ENCODE measurements around the gene RABAC1. TPM values are rescaled to one million over a fixed set of nuclear protein-coding genes. Genes with fewer than 3 reads are reported as not detected.

RABAC1 gene
- total and polyA plus RNA-seq, 2 of the 4 experiments (the other 2 are of a cell fraction): 117 to 276 TPM

DNA sequence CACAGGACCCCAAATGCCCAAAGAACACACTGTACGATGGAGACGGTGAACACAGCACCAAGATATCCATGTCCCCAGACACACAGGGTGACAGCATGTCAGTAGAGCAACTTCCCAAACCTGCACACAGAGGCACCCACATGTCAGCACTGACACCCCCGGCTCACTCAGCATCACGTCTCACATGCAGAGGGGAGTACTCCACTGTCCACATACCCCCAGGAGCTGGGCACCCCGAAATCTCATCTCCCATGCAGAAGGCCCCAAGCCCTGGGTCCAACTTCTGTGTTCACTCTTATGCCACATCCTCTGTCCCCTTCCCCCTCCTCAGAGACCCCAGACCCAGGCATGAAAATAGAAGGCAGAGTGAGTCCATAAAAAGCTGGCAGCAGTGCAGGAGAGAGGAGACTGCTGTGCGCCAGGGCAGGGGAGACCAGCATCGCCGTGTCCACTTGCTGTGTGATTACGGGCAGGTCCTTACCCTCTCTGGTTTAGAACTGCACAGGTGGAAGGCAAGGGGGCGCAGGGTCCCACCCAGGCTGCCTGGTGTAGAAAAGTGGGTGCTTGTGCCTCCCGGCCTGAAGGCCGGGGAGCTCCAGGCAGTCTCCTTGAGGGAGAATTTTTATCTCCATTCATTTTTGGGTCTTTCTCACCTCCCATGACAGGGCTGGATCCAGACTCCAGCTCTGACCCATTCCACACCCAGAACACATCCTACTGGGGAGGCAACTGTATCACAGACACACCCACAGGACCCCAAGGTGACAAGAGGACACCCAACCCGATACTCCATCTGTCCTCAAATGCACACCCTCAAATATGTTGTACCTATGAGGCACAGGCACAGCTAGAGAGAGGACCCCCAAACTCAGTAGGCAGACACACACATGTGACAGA is 47.9 kb downstream of the RABAC1 start:
- H3K56ac ChIP-seq (ENCODE audit: extremely low read depth, insufficient read depth, low read length): no peak overlapping the region
- H3K9ac ChIP-seq (ENCODE audit: low read depth, low read length): no peak overlapping the region
- H3K4me2 ChIP-seq (ENCODE audit: low read depth, low read length): no peak overlapping the region
- H3K4me1 ChIP-seq (ENCODE audit: control insufficient read depth, insufficient read depth, low read length): 0 out of 2 replicates have a peak, but pooled peaks cover 2% of the 10 kb centered on the region
- H3K9me1 ChIP-seq (ENCODE audit: insufficient read depth, low read length): no peaks in the 10 kb centered on the region; the same call in 1 of the 2 replicates
- no peaks in the 10 kb centered on the region for H3K9me3 ChIP-seq (ENCODE audit: control insufficient read depth, insufficient read depth, low read length)
- H2BK120ac ChIP-seq (ENCODE audit: low read depth, low read length): no peak overlapping the region
- peaks cover 28% of the 10 kb centered on the region for H4K20me1 ChIP-seq (ENCODE audit: insufficient read depth, low read length)
- no peak overlapping the region for H3K4me3 ChIP-seq (ENCODE audit: insufficient read depth, low read depth, low read length)
- in situ Hi-C loops (cut with MboI; ENCODE audit: low sequenced_read_pairs) (no loop called here), intact Hi-C loops (cut with micrococcal nuclease) (no loop called here), dilution Hi-C loops (cut with HindIII; ENCODE audit: low sequenced_read_pairs, unreplicated experiment) (no loop called here)
- H3K36me3 ChIP-seq (ENCODE audit: control insufficient read depth, insufficient read depth, low read length): peaks cover 9% of the 10 kb centered on the region
- no peak overlapping the region for H4K5ac ChIP-seq (ENCODE audit: low read depth, low read length)
- no peak overlapping the region for H2AFZ ChIP-seq (replicated peaks; ENCODE audit: low read length, poor library complexity)
- no peak overlapping the region for H3K14ac ChIP-seq (replicated peaks; ENCODE audit: low read depth, low read length)
- no TSS peak for BruUV-seq (replicated peaks)
- no peak overlapping the region for H2BK5ac ChIP-seq (ENCODE audit: low read depth, low read length, poor library complexity, severe bottlenecking)
- no peak overlapping the region for H3K23ac ChIP-seq (ENCODE audit: low read depth, low read length)
- H2BK15ac ChIP-seq (ENCODE audit: low read depth, low read length): no peak overlapping the region
- no peak overlapping the region for H3K4ac ChIP-seq (ENCODE audit: low read depth, low read length)
- H2AK9ac ChIP-seq (replicated peaks; ENCODE audit: low read depth, low read length, poor library complexity): no peak overlapping the region
- H3K27me3 ChIP-seq (ENCODE audit: control insufficient read depth, insufficient read depth, low read length): peaks cover 48% of the 10 kb centered on the region
- H3K27ac ChIP-seq (ENCODE audit: insufficient read depth, low read length): no peak overlapping the region
- ChIA-PET POLR2A (ENCODE audit: unreplicated experiment) (no interaction called here), CTCF (no interaction called here)
- no peak overlapping the region for H3K18ac ChIP-seq (ENCODE audit: low read depth, low read length)
- H4K91ac ChIP-seq (ENCODE audit: insufficient read depth, low read depth, low read length): no peak overlapping the region
- no peak for ATAC-seq (ENCODE audit: low read depth)
- no peak overlapping the region for H4K8ac ChIP-seq (ENCODE audit: low read depth in 2 of 2, low read length in 2 of 2)
- no peak overlapping the region for H2BK20ac ChIP-seq (ENCODE audit: low read depth, low read length)
- no peak overlapping the region for H2AK5ac ChIP-seq (ENCODE audit: low read depth, low read length)
- no peak for DNase-seq
- H3K79me1 ChIP-seq (ENCODE audit: low read depth in 1 of 2, low read length in 2 of 2): no peaks in the 10 kb centered on the region
- 73% methylated on average over 2 of the region's 13 CpGs; no CpG with 5 or more reads in 1 of the 2 experiments for WGBS, 2 experiments (ENCODE audit: extremely low coverage in 2 of 2, insufficient read length in 1 of 2)
- TF ChIP-seq BHLHE40 (IDR thresholded peaks at IDR 0.05; ENCODE audit: low read depth, low read length) (no peak), MAZ (IDR thresholded peaks at IDR 0.05; ENCODE audit: borderline replicate concordance, low read depth, low read length) (no peak), MXI1 (IDR thresholded peaks at IDR 0.05; ENCODE audit: borderline replicate concordance, low read depth, low read length) (no peak), FOS (IDR thresholded peaks at IDR 0.05; ENCODE audit: low read depth, low read length) (no peak), CHD1 (IDR thresholded peaks at IDR 0.05; ENCODE audit: low read depth, low read length) (no peak), NFE2L2 (IDR thresholded peaks at IDR 0.05; ENCODE audit: low read depth, low read length) (no peak), MAFK (IDR thresholded peaks at IDR 0.05; ENCODE audit: low read depth, low read length) (no peak), RCOR1 (IDR thresholded peaks at IDR 0.05; ENCODE audit: insufficient replicate concordance, low read length) (no peak), POLR2A (IDR thresholded peaks at IDR 0.05; ENCODE audit: low read depth, low read length) (no peak), CEBPB (IDR thresholded peaks at IDR 0.05; ENCODE audit: low read depth, low read length) (no peak), RFX5 (IDR thresholded peaks at IDR 0.05; ENCODE audit: low read depth, low read length) (no peak), RAD21 (IDR thresholded peaks at IDR 0.05; ENCODE audit: low read length) (no peak)
- TF ChIP-seq, protein P1, sequence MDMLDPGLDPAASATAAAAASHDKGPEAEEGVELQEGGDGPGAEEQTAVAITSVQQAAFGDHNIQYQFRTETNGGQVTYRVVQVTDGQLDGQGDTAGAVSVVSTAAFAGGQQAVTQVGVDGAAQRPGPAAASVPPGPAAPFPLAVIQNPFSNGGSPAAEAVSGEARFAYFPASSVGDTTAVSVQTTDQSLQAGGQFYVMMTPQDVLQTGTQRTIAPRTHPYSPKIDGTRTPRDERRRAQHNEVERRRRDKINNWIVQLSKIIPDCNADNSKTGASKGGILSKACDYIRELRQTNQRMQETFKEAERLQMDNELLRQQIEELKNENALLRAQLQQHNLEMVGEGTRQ (IDR thresholded peaks at IDR 0.05; ENCODE audit: low read depth, low read length): no peak
- TF ChIP-seq, protein P2, sequence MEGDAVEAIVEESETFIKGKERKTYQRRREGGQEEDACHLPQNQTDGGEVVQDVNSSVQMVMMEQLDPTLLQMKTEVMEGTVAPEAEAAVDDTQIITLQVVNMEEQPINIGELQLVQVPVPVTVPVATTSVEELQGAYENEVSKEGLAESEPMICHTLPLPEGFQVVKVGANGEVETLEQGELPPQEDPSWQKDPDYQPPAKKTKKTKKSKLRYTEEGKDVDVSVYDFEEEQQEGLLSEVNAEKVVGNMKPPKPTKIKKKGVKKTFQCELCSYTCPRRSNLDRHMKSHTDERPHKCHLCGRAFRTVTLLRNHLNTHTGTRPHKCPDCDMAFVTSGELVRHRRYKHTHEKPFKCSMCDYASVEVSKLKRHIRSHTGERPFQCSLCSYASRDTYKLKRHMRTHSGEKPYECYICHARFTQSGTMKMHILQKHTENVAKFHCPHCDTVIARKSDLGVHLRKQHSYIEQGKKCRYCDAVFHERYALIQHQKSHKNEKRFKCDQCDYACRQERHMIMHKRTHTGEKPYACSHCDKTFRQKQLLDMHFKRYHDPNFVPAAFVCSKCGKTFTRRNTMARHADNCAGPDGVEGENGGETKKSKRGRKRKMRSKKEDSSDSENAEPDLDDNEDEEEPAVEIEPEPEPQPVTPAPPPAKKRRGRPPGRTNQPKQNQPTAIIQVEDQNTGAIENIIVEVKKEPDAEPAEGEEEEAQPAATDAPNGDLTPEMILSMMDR (conservative IDR thresholded peaks at IDR 0.05; ENCODE audit: low read depth, low read length): no peak
- TF ChIP-seq, protein P3, sequence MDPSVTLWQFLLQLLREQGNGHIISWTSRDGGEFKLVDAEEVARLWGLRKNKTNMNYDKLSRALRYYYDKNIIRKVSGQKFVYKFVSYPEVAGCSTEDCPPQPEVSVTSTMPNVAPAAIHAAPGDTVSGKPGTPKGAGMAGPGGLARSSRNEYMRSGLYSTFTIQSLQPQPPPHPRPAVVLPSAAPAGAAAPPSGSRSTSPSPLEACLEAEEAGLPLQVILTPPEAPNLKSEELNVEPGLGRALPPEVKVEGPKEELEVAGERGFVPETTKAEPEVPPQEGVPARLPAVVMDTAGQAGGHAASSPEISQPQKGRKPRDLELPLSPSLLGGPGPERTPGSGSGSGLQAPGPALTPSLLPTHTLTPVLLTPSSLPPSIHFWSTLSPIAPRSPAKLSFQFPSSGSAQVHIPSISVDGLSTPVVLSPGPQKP (IDR thresholded peaks at IDR 0.05; ENCODE audit: borderline replicate concordance, low read depth, low read length): no peak

Data from IMR-90 (cell line).